GM23338 (cell line): ENCODE data around the gene C1QTNF2. TPM values are rescaled to one million over a fixed set of nuclear protein-coding genes. Genes with fewer than 3 reads are reported as not detected.

Source experiments
- ATAC-seq: fragments of 200-7000 bp; cut with Tn5 transposase; 3 replicates; pipeline ENCODE4 v1.9.1; 2020
- DNase-seq: peaks from one replicate; pipeline ENCODE4 v3.0.0-alpha.2; 2015; ENCODE audit warnings: low spot score
- H2AFZ ChIP-seq: fragments of 200-600 bp; sonication (generic); 2 replicates; pipeline ENCODE4 v1.8.0; 2016; ENCODE audit warnings: antibody characterized with exemption, mild to moderate bottlenecking, moderate library complexity
- H3F3A ChIP-seq: fragments of 200-600 bp; sonication (generic); replicated peaks from 2 replicates; pipeline ENCODE4 v1.8.0; 2017; ENCODE audit warnings: antibody characterized with exemption, mixed run types, low read depth
- H3K27ac ChIP-seq: fragments of 200-600 bp; sonication (generic); 2 replicates; pipeline ENCODE4 v1.6.1; 2016; ENCODE audit warnings: low read depth
- H3K27me3 ChIP-seq: fragments of 200-600 bp; sonication (generic); 2 replicates; pipeline ENCODE4 v1.8.0; 2016; ENCODE audit warnings: mild to moderate bottlenecking, mixed run types, moderate library complexity; ENCODE audit not compliant: insufficient read depth
- H3K36me3 ChIP-seq: fragments of 200-600 bp; sonication (generic); 2 replicates; pipeline ENCODE4 v1.8.0; 2016; ENCODE audit warnings: mild to moderate bottlenecking; ENCODE audit not compliant: insufficient read depth
- H3K4me1 ChIP-seq: fragments of 200-600 bp; sonication (generic); 2 replicates; pipeline ENCODE4 v1.8.0; 2016; ENCODE audit warnings: mild to moderate bottlenecking, moderate library complexity; ENCODE audit not compliant: insufficient read depth
- H3K4me2 ChIP-seq: fragments of 200-600 bp; sonication (generic); 2 replicates; pipeline ENCODE4 v1.7.1; 2017; ENCODE audit warnings: mixed run types
- H3K4me3 ChIP-seq: fragments of 200-600 bp; sonication (generic); 2 replicates; pipeline ENCODE4 v1.6.1; 2016; ENCODE audit warnings: mixed run types
- H3K79me2 ChIP-seq: fragments of 200-600 bp; sonication (generic); replicated peaks from 2 replicates; pipeline ENCODE4 v1.8.0; 2017; ENCODE audit warnings: mild to moderate bottlenecking; ENCODE audit not compliant: insufficient read depth
- H3K9me2 ChIP-seq: fragments of 200-600 bp; sonication (generic); 2 replicates; pipeline ENCODE4 v1.8.0; 2017; ENCODE audit not compliant: insufficient read depth
- H4K20me1 ChIP-seq: fragments of 200-600 bp; sonication (generic); replicated peaks from 2 replicates; pipeline ENCODE4 v1.8.0; 2017; ENCODE audit warnings: mild to moderate bottlenecking; ENCODE audit not compliant: insufficient read depth
- H3K27ac Mint-ChIP-seq: 2 replicates; pipeline ENCODE4 v1.8.0; 2020; ENCODE audit warnings: inconsistent platforms, mild to moderate bottlenecking, moderate library complexity, mixed read lengths
- H3K27me3 Mint-ChIP-seq: 3 replicates; pipeline ENCODE4 v1.8.0; 2022; ENCODE audit warnings: low read depth, mild to moderate bottlenecking, moderate library complexity, mixed read lengths, inconsistent platforms; ENCODE audit not compliant: insufficient read depth, poor library complexity
- H3K36me3 Mint-ChIP-seq: 3 replicates; pipeline ENCODE4 v1.8.0; 2021; ENCODE audit warnings: low read depth, mild to moderate bottlenecking, inconsistent platforms, moderate library complexity, mixed read lengths
- H3K4me1 Mint-ChIP-seq: 3 replicates; pipeline ENCODE4 v1.8.0; 2020; ENCODE audit warnings: mild to moderate bottlenecking, inconsistent platforms, mixed read lengths
- H3K4me3 Mint-ChIP-seq: 3 replicates; pipeline ENCODE4 v1.8.0; 2021; ENCODE audit warnings: moderate library complexity, mild to moderate bottlenecking, inconsistent platforms, mixed read lengths
- H3K9me3 Mint-ChIP-seq: 3 replicates; pipeline ENCODE4 v1.8.0; 2020; ENCODE audit warnings: moderate library complexity, mild to moderate bottlenecking, inconsistent platforms, mixed read lengths
- CREB1 ChIP-seq: fragments of 250-450 bp; sonication (Bioruptor Pico); IDR thresholded peaks from 2 replicates; pipeline ENCODE4 v1.5.0; 2020; ENCODE audit warnings: low read depth, mild to moderate bottlenecking, moderate library complexity
- CTCF ChIP-seq, 2 experiments: fragments of 200-600 bp in 1 of 2; sonication (generic) in 1 of 2; conservative IDR thresholded peaks; 2 replicates each; pipeline versions ENCODE4 v1.5.1 to v1.6.1; 2016 to 2017; ENCODE audit warnings: antibody characterized with exemption in 2 of 2, low read depth in 2 of 2, mild to moderate bottlenecking in 2 of 2, moderate library complexity in 1 of 2
- ETS1 ChIP-seq: IDR thresholded peaks from 2 replicates; pipeline ENCODE4 v1.6.1; 2016; ENCODE audit warnings: antibody characterized with exemption
- EZH2phosphoT487 ChIP-seq: fragments of 200-600 bp; sonication (generic); IDR thresholded peaks from one replicate; pipeline ENCODE4 v1.8.1; 2018; ENCODE audit warnings: antibody characterized with exemption; ENCODE audit not compliant: unreplicated experiment
- POLR2AphosphoS5 ChIP-seq: IDR thresholded peaks from 2 replicates; pipeline ENCODE4 v1.6.1; 2016; ENCODE audit warnings: antibody characterized with exemption, low read depth
- STAT1 ChIP-seq: IDR thresholded peaks from one replicate; pipeline ENCODE4 v1.6.1; 2016; ENCODE audit warnings: antibody characterized with exemption; ENCODE audit not compliant: unreplicated experiment
- ZNF114 ChIP-seq: fragments of 250-450 bp; sonication (Bioruptor Pico); IDR thresholded peaks from 2 replicates; pipeline ENCODE4 v1.5.0; 2020; ENCODE audit warnings: mild to moderate bottlenecking, moderate library complexity
- ZNF462 ChIP-seq: fragments of 250-450 bp; sonication (Bioruptor Pico); IDR thresholded peaks from 2 replicates; pipeline ENCODE4 v1.5.0; 2020; ENCODE audit warnings: mild to moderate bottlenecking, moderate library complexity
- polyA plus RNA-seq: library from polyadenylated mRNA; unstranded; fragments of >200 nt; fragmentation: Nextera tagmentation; extraction: Ambion mirVana; gene quantifications from 2 replicates; pipeline ENCODE4 v1.2.1, GENCODE V29; 2016
- total RNA-seq: library from RNA; depleted of rRNA; stranded (reverse); fragments of >200 nt; shearing (Covaris generic); gene quantifications from 2 replicates; pipeline ENCODE4 v1.2.3, GENCODE V29; 2014

C1QTNF2 gene
- total and polyA plus RNA-seq, 2 experiments from 2014 or later: 0.56 to 0.92 TPM

- H3K4me1 ChIP-seq: peaks cover 4% of the 10 kb centered on the region; the same call in 1 of the 2 replicates
- H3K79me2 ChIP-seq: no peaks in the 10 kb centered on the region
- no peaks in the 10 kb centered on the region for H3F3A ChIP-seq
- H3K36me3 Mint-ChIP-seq: no peaks in the 10 kb centered on the region; the same call in 2 of the 3 replicates
- H3K27me3 Mint-ChIP-seq: peaks cover 6% of the 10 kb centered on the region
- H3K4me1 Mint-ChIP-seq: peaks cover 21% of the 10 kb centered on the region
- no peak overlapping the region for H3K4me3 Mint-ChIP-seq
- H4K20me1 ChIP-seq: no peaks in the 10 kb centered on the region
- H3K36me3 ChIP-seq: no peaks in the 10 kb centered on the region
- H3K4me2 ChIP-seq: no peak overlapping the region
- no peaks in the 10 kb centered on the region for H3K9me2 ChIP-seq
- peak overlapping the region; percentile 38; the same call in 1 of the 2 replicates for H2AFZ ChIP-seq
- no peaks in the 10 kb centered on the region for H3K27me3 ChIP-seq
- ATAC-seq (no peak), DNase-seq (no peak)
- no peaks in the 10 kb centered on the region for H3K9me3 Mint-ChIP-seq
- no peak overlapping the region for H3K27ac ChIP-seq
- no peak overlapping the region for H3K4me3 ChIP-seq
- no peak for TF ChIP-seq EZH2phosphoT487
- TF ChIP-seq STAT1: no peak
- TF ChIP-seq ZNF462 (CRISPR knock-in tag): no peak
- TF ChIP-seq POLR2AphosphoS5: no peak
- no peak for TF ChIP-seq CREB1 (CRISPR knock-in tag)
- no peak for TF ChIP-seq ZNF114 (CRISPR knock-in tag)
- no peak for TF ChIP-seq CTCF (conservative IDR thresholded peaks at IDR 0.05; ENCODE audit: low read depth in 2 of 2)
- no peak for TF ChIP-seq ETS1
- no peak overlapping the region for H3K27ac Mint-ChIP-seq
These were observed 13.0 kb downstream of the C1QTNF2 start for GRCh38 chr5:160357394-160357793.
